GM12891 (cell line): Measurements from ENCODE around the gene RNF208.

Experiments
- PAX5 ChIP-seq: IDR thresholded peaks from 2 replicates; pipeline ENCODE4 v1.6.1; 2011; ENCODE audit warnings: low read length, moderate library complexity, mild to moderate bottlenecking; ENCODE audit not compliant: insufficient read depth, severe bottlenecking
- POLR2A ChIP-seq: IDR thresholded peaks from 2 replicates; pipeline ENCODE4 v1.6.1; 2011; ENCODE audit warnings: low read depth, low read length, control low read depth
- POLR2AphosphoS5 ChIP-seq: IDR thresholded peaks from 2 replicates; pipeline ENCODE4 v1.6.1; 2011; ENCODE audit warnings: low read depth, low read length, control low read depth
- SPI1 ChIP-seq: IDR thresholded peaks from 2 replicates; pipeline ENCODE4 v1.6.1; 2011; ENCODE audit warnings: low read depth, low read length, control low read depth
- TAF1 ChIP-seq: IDR thresholded peaks from 2 replicates; pipeline ENCODE4 v1.6.1; 2011; ENCODE audit warnings: low read depth, low read length, control low read depth

GRCh38 chr9:137224830-137225694 is 3.0 kb upstream of the RNF208 start, which contains the start of gene CYSRT1:
- TF ChIP-seq POLR2A (no peak), POLR2AphosphoS5 (no peak), TAF1 (no peak), PAX5 (no peak), SPI1 (no peak)
